ENCODE measurements around the gene ZNF597. TPM values are rescaled to one million over a fixed set of nuclear protein-coding genes. Genes with fewer than 3 reads are reported as not detected.

The ZNF597 gene
- total RNA-seq, 1 donor from 2014 or later, result 2.2 TPM

- Mint-ChIP-seq H3K36me3 (ENCODE audit: insufficient read depth) (no peaks in the 10 kb centered on the region), H3K9me3 (ENCODE audit: low read depth) (no peaks in the 10 kb centered on the region), H3K4me1 (ENCODE audit: low read depth) (peaks cover 32% of the 10 kb centered on the region), H3K27ac (peak overlapping the region; percentile 87), H3K4me3 (ENCODE audit: low read depth) (peak overlapping the region; percentile 84), H3K27me3 (no peaks in the 10 kb centered on the region)
- no peak for TF ChIP-seq CTCF (IDR thresholded peaks at IDR 0.05; ENCODE audit: unreplicated experiment)
- DNase-seq (ENCODE audit: low spot score, unreplicated experiment), result no peak
These were observed 15.6 kb upstream of the ZNF597 start for GRCh38 chr16:3458852-3459361.

- Mint-ChIP-seq H3K9me3 (ENCODE audit: low read depth) (no peaks in the 10 kb centered on the region), H3K36me3 (ENCODE audit: insufficient read depth) (no peaks in the 10 kb centered on the region), H3K27ac (peak overlapping the region; percentile 87), H3K4me1 (ENCODE audit: low read depth) (peaks cover 32% of the 10 kb centered on the region), H3K4me3 (ENCODE audit: low read depth) (peak overlapping the region; percentile 84), H3K27me3 (no peaks in the 10 kb centered on the region)
- no peak for TF ChIP-seq CTCF (IDR thresholded peaks at IDR 0.05; ENCODE audit: unreplicated experiment)
- no peak for DNase-seq (ENCODE audit: low spot score, unreplicated experiment)
These were observed 15.1 kb upstream of the ZNF597 start for GRCh38 chr16:3458278-3458851.

GRCh38 chr16:3457434-3458252 lies 14.3 kb upstream of the ZNF597 start:
- TF ChIP-seq CTCF (IDR thresholded peaks at IDR 0.05; ENCODE audit: unreplicated experiment), result peak; percentile 52
- H3K4me1 Mint-ChIP-seq (ENCODE audit: low read depth), result peaks cover 32% of the 10 kb centered on the region
- H3K4me3 Mint-ChIP-seq (ENCODE audit: low read depth), result peak overlapping the region; percentile 70
- H3K36me3 Mint-ChIP-seq (ENCODE audit: insufficient read depth), result no peaks in the 10 kb centered on the region
- peak; percentile 87 for DNase-seq (ENCODE audit: low spot score, unreplicated experiment)
- H3K27me3 Mint-ChIP-seq, result no peaks in the 10 kb centered on the region
- peak overlapping the region; percentile 97 for H3K27ac Mint-ChIP-seq
- no peaks in the 10 kb centered on the region for H3K9me3 Mint-ChIP-seq (ENCODE audit: low read depth)

GRCh38 chr16:3454631-3455147 lies 11.4 kb upstream of the ZNF597 start:
- Mint-ChIP-seq H3K9me3 (ENCODE audit: low read depth) (no peaks in the 10 kb centered on the region), H3K27me3 (no peaks in the 10 kb centered on the region), H3K4me1 (ENCODE audit: low read depth) (peaks cover 10% of the 10 kb centered on the region), H3K4me3 (ENCODE audit: low read depth) (no peak overlapping the region), H3K27ac (no peak overlapping the region), H3K36me3 (ENCODE audit: insufficient read depth) (peaks cover 1% of the 10 kb centered on the region)
- TF ChIP-seq CTCF (IDR thresholded peaks at IDR 0.05; ENCODE audit: unreplicated experiment), result no peak
- DNase-seq (ENCODE audit: low spot score, unreplicated experiment), result no peak

GRCh38 chr16:3454093-3454492 lies 10.8 kb upstream of the ZNF597 start:
- no peak for DNase-seq (ENCODE audit: low spot score, unreplicated experiment)
- H3K4me3 Mint-ChIP-seq (ENCODE audit: low read depth), result no peak overlapping the region
- no peaks in the 10 kb centered on the region for H3K9me3 Mint-ChIP-seq (ENCODE audit: low read depth)
- TF ChIP-seq CTCF (IDR thresholded peaks at IDR 0.05; ENCODE audit: unreplicated experiment), result no peak
- no peaks in the 10 kb centered on the region for H3K27me3 Mint-ChIP-seq
- peaks cover 1% of the 10 kb centered on the region for H3K36me3 Mint-ChIP-seq (ENCODE audit: insufficient read depth)
- H3K4me1 Mint-ChIP-seq (ENCODE audit: low read depth), result peaks cover 4% of the 10 kb centered on the region
- peak overlapping the region; percentile 81 for H3K27ac Mint-ChIP-seq

All from progenitor cell of endocrine pancreas (in vitro differentiated cells).